ENCODE data around the gene CAPZA1. TPM values are rescaled to one million over a fixed set of nuclear protein-coding genes. Genes with fewer than 3 reads are reported as not detected.

The CAPZA1 gene
- total RNA-seq, 1 donor from 2014 or later, result 241 TPM

- Mint-ChIP-seq H3K9me3 (no peaks in the 10 kb centered on the region), H3K4me3 (peak overlapping the region; percentile 97), H3K4me1 (peaks cover 38% of the 10 kb centered on the region), H3K27me3 (no peaks in the 10 kb centered on the region), H3K36me3 (ENCODE audit: low read depth) (peaks cover 41% of the 10 kb centered on the region), H3K27ac (peak overlapping the region; percentile 98)
- intact Hi-C loops (cut with micrococcal nuclease), result loop anchor here (1.0 to 5.0 kb wide), 4 partner anchors 30 to 56 kb away; partner anchors contain the start of genes CAPZA1, PPM1J and ST7L
- peak; percentile 83 for DNase-seq
These were observed 55.5 kb downstream of the CAPZA1 start for GRCh38 chr1:112674986-112675727.

DNA sequence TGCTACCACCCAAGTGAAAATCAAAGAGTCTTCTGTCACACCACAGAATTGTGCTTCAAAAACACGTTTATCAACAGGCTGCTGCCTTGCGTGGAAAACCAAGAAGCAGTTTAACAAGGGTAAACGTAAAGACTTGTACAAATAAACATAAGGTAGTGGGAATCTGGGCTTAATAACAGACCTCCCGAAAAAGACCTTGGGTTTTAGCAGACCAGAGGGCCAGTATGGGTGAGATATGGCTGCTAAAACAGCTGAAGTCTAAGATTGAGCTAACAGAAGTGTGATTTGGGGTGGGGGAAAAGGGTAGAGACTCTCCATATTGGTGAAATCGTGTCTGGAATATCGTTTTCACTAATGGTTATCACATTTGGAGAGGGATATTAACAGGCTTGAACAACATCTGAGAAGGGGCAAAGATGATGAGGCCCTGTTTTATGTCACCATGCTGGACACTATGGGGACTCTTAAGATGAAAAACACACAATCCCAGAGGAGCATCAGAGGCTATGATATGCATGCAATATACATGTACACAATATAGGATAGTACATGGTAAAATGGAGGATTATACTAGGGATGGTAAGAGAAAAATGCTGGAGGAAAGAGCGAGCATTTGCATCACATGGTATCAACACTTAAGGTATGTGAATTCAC, 56.2 kb downstream of the CAPZA1 start:
- Mint-ChIP-seq H3K36me3 (ENCODE audit: low read depth) (peaks cover 34% of the 10 kb centered on the region), H3K4me3 (peak overlapping the region; percentile 82), H3K9me3 (no peaks in the 10 kb centered on the region), H3K27me3 (no peaks in the 10 kb centered on the region), H3K4me1 (peaks cover 38% of the 10 kb centered on the region), H3K27ac (peak overlapping the region; percentile 80)
- DNase-seq, result no peak
- intact Hi-C loops (cut with micrococcal nuclease), result loop anchor here (2.0 kb wide), 1 partner anchor 39 kb away; the partner anchor contains the start of gene PPM1J

DNA sequence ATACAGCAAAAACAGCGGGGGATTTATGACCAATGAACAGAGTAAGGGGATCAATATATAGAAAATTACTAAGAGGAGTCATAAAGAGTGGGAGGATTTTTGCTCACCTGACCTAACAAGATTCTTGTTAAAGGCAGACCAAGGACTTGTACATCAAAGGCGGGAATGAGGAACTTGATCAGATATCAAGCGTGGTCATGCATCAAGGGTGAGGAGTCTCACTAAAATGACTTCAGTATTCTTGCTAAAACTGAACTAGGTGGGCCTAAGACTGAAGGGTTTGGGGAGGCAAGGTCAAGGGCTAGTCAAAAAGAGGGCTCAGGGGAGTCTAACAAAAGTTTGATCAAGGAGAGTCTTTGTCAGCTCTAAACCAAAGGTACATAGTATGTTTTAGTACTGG, 56.9 kb downstream of the CAPZA1 start:
- Mint-ChIP-seq H3K4me1 (peaks cover 38% of the 10 kb centered on the region), H3K4me3 (peak overlapping the region; percentile 82), H3K27ac (no peak overlapping the region), H3K36me3 (ENCODE audit: low read depth) (peaks cover 28% of the 10 kb centered on the region), H3K9me3 (no peaks in the 10 kb centered on the region), H3K27me3 (no peaks in the 10 kb centered on the region)
- intact Hi-C loops (cut with micrococcal nuclease), result no loop called here
- no peak for DNase-seq

DNA sequence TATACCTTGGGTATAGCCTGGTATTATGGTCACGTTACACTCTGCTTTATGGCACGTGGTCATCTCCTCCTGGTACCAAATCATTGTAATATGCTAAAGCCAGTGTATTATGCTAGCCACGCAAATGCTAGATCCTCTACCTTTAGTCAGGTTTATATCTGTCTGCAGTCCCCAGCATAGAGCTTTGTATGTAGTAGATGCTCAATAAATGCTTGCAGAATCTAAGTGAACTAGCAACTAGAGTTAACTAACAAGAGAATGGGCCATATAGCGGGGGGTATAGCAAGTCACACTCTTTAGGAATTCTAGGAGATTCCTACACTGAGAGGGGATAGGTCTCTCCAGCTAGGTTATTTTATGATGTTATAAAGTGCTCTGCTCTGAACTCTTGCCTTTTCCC, 57.9 kb downstream of the CAPZA1 start:
- no peak overlapping the region for H3K27ac Mint-ChIP-seq
- H3K4me3 Mint-ChIP-seq, result no peak overlapping the region
- H3K4me1 Mint-ChIP-seq, result peaks cover 38% of the 10 kb centered on the region

GRCh38 chr1:112678605-112679004, 59.0 kb downstream of the CAPZA1 start:
- no peak overlapping the region for H3K27ac Mint-ChIP-seq

More for the DNA sequence above, 57.9 kb downstream of the CAPZA1 start:
- intact Hi-C loops (cut with micrococcal nuclease), result no loop called here
- Mint-ChIP-seq H3K27me3 (no peaks in the 10 kb centered on the region), H3K36me3 (ENCODE audit: low read depth) (peaks cover 21% of the 10 kb centered on the region), H3K9me3 (no peaks in the 10 kb centered on the region)
- no peak for DNase-seq

DNA sequence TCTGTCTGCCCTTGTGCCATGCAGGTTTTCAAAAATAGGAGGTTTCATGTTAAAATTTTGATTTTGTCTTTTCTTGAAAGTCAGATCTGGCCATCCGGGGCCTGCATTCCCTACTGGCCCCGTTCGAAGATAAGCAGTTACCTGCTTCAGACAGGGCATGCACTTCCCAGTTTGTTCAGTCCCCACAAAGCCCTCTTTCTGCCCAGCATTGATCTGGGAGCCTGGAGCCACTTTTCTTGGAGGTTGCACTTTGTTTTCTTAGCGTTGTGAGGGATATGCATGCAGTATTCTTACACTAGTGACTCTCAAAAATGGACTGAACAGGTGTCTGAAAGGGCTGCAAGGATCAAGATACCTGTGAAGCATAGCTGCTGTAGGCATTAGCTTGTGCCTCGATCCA, 66.3 kb downstream of the CAPZA1 start:
- H3K9me3 Mint-ChIP-seq, result no peaks in the 10 kb centered on the region
- H3K4me3 Mint-ChIP-seq, result no peak overlapping the region
- no peak for DNase-seq
- intact Hi-C loops (cut with micrococcal nuclease), result no loop called here
- no peak overlapping the region for H3K27ac Mint-ChIP-seq
- H3K4me1 Mint-ChIP-seq, result peaks cover 2% of the 10 kb centered on the region
- no peaks in the 10 kb centered on the region for H3K27me3 Mint-ChIP-seq
- peaks cover 15% of the 10 kb centered on the region for H3K36me3 Mint-ChIP-seq (ENCODE audit: low read depth)

More at GRCh38 chr1:112678605-112679004, 59.0 kb downstream of the CAPZA1 start:
- DNase-seq, result no peak
- H3K27me3 Mint-ChIP-seq, result no peaks in the 10 kb centered on the region
- H3K4me1 Mint-ChIP-seq, result peaks cover 33% of the 10 kb centered on the region
- peaks cover 22% of the 10 kb centered on the region for H3K36me3 Mint-ChIP-seq (ENCODE audit: low read depth)
- H3K4me3 Mint-ChIP-seq, result no peak overlapping the region
- no peaks in the 10 kb centered on the region for H3K9me3 Mint-ChIP-seq
- intact Hi-C loops (cut with micrococcal nuclease), result no loop called here

- no peaks in the 10 kb centered on the region for H3K27me3 Mint-ChIP-seq
- H3K9me3 Mint-ChIP-seq, result no peaks in the 10 kb centered on the region
- DNase-seq, result no peak
- H3K36me3 Mint-ChIP-seq (ENCODE audit: low read depth), result peaks cover 15% of the 10 kb centered on the region
- intact Hi-C loops (cut with micrococcal nuclease), result no loop called here
- H3K4me3 Mint-ChIP-seq, result no peak overlapping the region
- H3K4me1 Mint-ChIP-seq, result peaks cover 2% of the 10 kb centered on the region
- no peak overlapping the region for H3K27ac Mint-ChIP-seq
These were observed 66.8 kb downstream of the CAPZA1 start for GRCh38 chr1:112686417-112686816.

DNA sequence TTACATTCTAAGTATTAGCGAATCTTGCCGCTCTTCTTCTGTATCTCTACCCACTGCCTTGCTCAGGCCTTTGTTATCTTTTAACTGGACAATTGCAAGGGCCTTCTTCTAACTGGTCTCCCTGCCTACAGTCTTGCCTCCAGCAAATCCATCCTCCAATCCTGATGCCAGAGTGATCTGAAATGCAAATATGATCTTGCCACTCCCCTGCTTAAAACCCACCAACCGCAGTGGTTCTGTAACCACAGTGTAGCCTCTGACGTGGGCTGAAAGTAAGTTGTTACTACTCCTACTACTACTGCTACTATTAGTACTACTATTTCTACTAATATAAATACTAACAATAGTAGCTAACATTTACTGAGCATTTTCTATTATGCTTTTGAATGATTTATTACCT, 67.2 kb downstream of the CAPZA1 start:
- peaks cover 2% of the 10 kb centered on the region for H3K4me1 Mint-ChIP-seq
- peaks cover 15% of the 10 kb centered on the region for H3K36me3 Mint-ChIP-seq (ENCODE audit: low read depth)
- H3K27ac Mint-ChIP-seq, result no peak overlapping the region
- no peaks in the 10 kb centered on the region for H3K27me3 Mint-ChIP-seq
- intact Hi-C loops (cut with micrococcal nuclease), result no loop called here
- no peaks in the 10 kb centered on the region for H3K9me3 Mint-ChIP-seq
- H3K4me3 Mint-ChIP-seq, result no peak overlapping the region
- DNase-seq, result no peak

DNA sequence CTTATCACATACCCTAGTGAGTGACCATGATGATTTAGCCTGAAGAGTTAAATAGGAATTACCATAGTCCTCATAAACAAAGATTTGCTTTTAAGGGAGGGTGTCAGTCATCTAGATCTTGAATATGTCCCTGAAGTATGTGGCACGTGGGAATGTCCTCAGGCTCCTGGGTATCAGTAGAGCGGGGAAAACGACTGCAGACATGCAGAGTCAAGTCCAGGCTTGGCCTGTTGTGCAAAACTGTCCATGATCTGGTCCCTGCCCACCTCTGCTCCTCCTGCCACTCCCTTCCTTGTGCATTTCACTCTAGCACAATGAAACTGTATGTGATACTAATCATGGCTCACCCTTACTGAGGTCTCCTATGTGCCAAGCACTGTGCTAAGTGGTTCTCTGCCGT, 67.7 kb downstream of the CAPZA1 start:
- peaks cover 20% of the 10 kb centered on the region for H3K36me3 Mint-ChIP-seq (ENCODE audit: low read depth)
- no peak overlapping the region for H3K4me3 Mint-ChIP-seq
- no peak overlapping the region for H3K27ac Mint-ChIP-seq
- H3K4me1 Mint-ChIP-seq, result peaks cover 2% of the 10 kb centered on the region
- intact Hi-C loops (cut with micrococcal nuclease), result no loop called here
- H3K27me3 Mint-ChIP-seq, result no peaks in the 10 kb centered on the region
- DNase-seq, result no peak
- H3K9me3 Mint-ChIP-seq, result no peaks in the 10 kb centered on the region

GRCh38 chr1:112687785-112688496, 68.3 kb downstream of the CAPZA1 start:
- Mint-ChIP-seq H3K4me1 (peaks cover 2% of the 10 kb centered on the region), H3K27ac (peak overlapping the region; percentile 80), H3K36me3 (ENCODE audit: low read depth) (peaks cover 24% of the 10 kb centered on the region), H3K4me3 (no peak overlapping the region), H3K27me3 (no peaks in the 10 kb centered on the region), H3K9me3 (no peaks in the 10 kb centered on the region)
- intact Hi-C loops (cut with micrococcal nuclease), result no loop called here
- no peak for DNase-seq

- H3K27ac Mint-ChIP-seq, result peak overlapping the region; percentile 5
- intact Hi-C loops (cut with micrococcal nuclease), result no loop called here
- no peaks in the 10 kb centered on the region for H3K27me3 Mint-ChIP-seq
- H3K4me1 Mint-ChIP-seq, result peaks cover 2% of the 10 kb centered on the region
- no peaks in the 10 kb centered on the region for H3K9me3 Mint-ChIP-seq
- H3K4me3 Mint-ChIP-seq, result no peak overlapping the region
- no peak for DNase-seq
- peaks cover 24% of the 10 kb centered on the region for H3K36me3 Mint-ChIP-seq (ENCODE audit: low read depth)
These were observed 69.2 kb downstream of the CAPZA1 start for GRCh38 chr1:112688781-112689193.

GRCh38 chr1:112689196-112689841, 69.7 kb downstream of the CAPZA1 start:
- intact Hi-C loops (cut with micrococcal nuclease), result no loop called here
- no peak for DNase-seq
- Mint-ChIP-seq H3K4me3 (no peak overlapping the region), H3K36me3 (ENCODE audit: low read depth) (peaks cover 24% of the 10 kb centered on the region), H3K4me1 (peaks cover 2% of the 10 kb centered on the region), H3K9me3 (no peaks in the 10 kb centered on the region), H3K27me3 (no peaks in the 10 kb centered on the region), H3K27ac (no peak overlapping the region)

- H3K4me1 Mint-ChIP-seq, result peaks cover 2% of the 10 kb centered on the region
- no peak overlapping the region for H3K4me3 Mint-ChIP-seq
- no peaks in the 10 kb centered on the region for H3K9me3 Mint-ChIP-seq
- intact Hi-C loops (cut with micrococcal nuclease), result no loop called here
- no peak overlapping the region for H3K27ac Mint-ChIP-seq
- no peak for DNase-seq
- peaks cover 27% of the 10 kb centered on the region for H3K36me3 Mint-ChIP-seq (ENCODE audit: low read depth)
- H3K27me3 Mint-ChIP-seq, result no peaks in the 10 kb centered on the region
These were observed 70.2 kb downstream of the CAPZA1 start for GRCh38 chr1:112689842-112690237.

Measured in activated CD4-positive, alpha-beta T cell treated with anti-CD3 and anti-CD28 coated beads, Interleukin-2, amount 10 ng/mL, durations not matched to agents 24 days and 14 days (primary cell).